Measurements from ENCODE around the gene AKR7A2. TPM values are rescaled to one million over a fixed set of nuclear protein-coding genes. Genes with fewer than 3 reads are reported as not detected.

AKR7A2 gene
- 87.8 and 101 TPM in 2 replicates for total RNA-seq (2014; rRNA removed; shearing (Covaris generic))

- peak; percentile 82 for DNase-seq (ENCODE audit: low spot score)
Measured at GRCh38 chr1:19311931-19312781, at the start of gene AKR7A2, which contains the start of gene SLC66A1. AKR7A2 (minus strand) TSS chr1:19312144; CDS start chr1:19312124, 20 bp downstream. SLC66A1 (plus strand) TSS chr1:19312326; CDS start chr1:19317678, 5,352 bp downstream.

- DNase-seq (ENCODE audit: low spot score) = no peak
Measured at GRCh38 chr1:19360843-19361610, 49.1 kb upstream of the AKR7A2 start.

GRCh38 chr1:19360432-19360831 is 48.5 kb upstream of the AKR7A2 start:
- no peak for DNase-seq (ENCODE audit: low spot score)

GRCh38 chr1:19360016-19360415 is 48.1 kb upstream of the AKR7A2 start:
- no peak for DNase-seq (ENCODE audit: low spot score)

- DNase-seq (ENCODE audit: low spot score) = no peak
Measured at GRCh38 chr1:19359357-19359756, 47.4 kb upstream of the AKR7A2 start.

- no peak for DNase-seq (ENCODE audit: low spot score)
Measured at GRCh38 chr1:19358710-19359109, 46.8 kb upstream of the AKR7A2 start.

- DNase-seq (ENCODE audit: low spot score) = no peak
Measured at GRCh38 chr1:19357299-19357986, 45.5 kb upstream of the AKR7A2 start.

- no peak for DNase-seq (ENCODE audit: low spot score)
Measured at GRCh38 chr1:19356266-19356665, 44.3 kb upstream of the AKR7A2 start.

GRCh38 chr1:19354531-19354981 is 42.6 kb upstream of the AKR7A2 start:
- no peak for DNase-seq (ENCODE audit: low spot score)

- DNase-seq (ENCODE audit: low spot score) = no peak
Measured at GRCh38 chr1:19353596-19353995, 41.7 kb upstream of the AKR7A2 start.

GRCh38 chr1:19352839-19353238 is 40.9 kb upstream of the AKR7A2 start:
- DNase-seq (ENCODE audit: low spot score) = no peak

- DNase-seq (ENCODE audit: low spot score) = no peak
Measured at GRCh38 chr1:19351873-19352272, 39.9 kb upstream of the AKR7A2 start.

- DNase-seq (ENCODE audit: low spot score) = no peak
Measured at GRCh38 chr1:19350566-19350965, 38.6 kb upstream of the AKR7A2 start.

GRCh38 chr1:19349999-19350398 is 38.1 kb upstream of the AKR7A2 start:
- no peak for DNase-seq (ENCODE audit: low spot score)

- no peak for DNase-seq (ENCODE audit: low spot score)
Measured at GRCh38 chr1:19348441-19349198, 36.7 kb upstream of the AKR7A2 start.

- no peak for DNase-seq (ENCODE audit: low spot score)
Measured at GRCh38 chr1:19347533-19348172, 35.7 kb upstream of the AKR7A2 start.

GRCh38 chr1:19346026-19346425 is 34.1 kb upstream of the AKR7A2 start:
- DNase-seq (ENCODE audit: low spot score) = no peak

- DNase-seq (ENCODE audit: low spot score) = no peak
Measured at GRCh38 chr1:19345391-19345790, 33.4 kb upstream of the AKR7A2 start.

GRCh38 chr1:19344831-19345230 is 32.9 kb upstream of the AKR7A2 start:
- no peak for DNase-seq (ENCODE audit: low spot score)

- DNase-seq (ENCODE audit: low spot score) = peak; percentile 46
Measured at GRCh38 chr1:19344372-19344810, 32.4 kb upstream of the AKR7A2 start.

Measured in H4 (cell line).